Endometrial microvascular endothelial cells (primary cell): ENCODE results near the gene GALNT12. TPM values are rescaled to one million over a fixed set of nuclear protein-coding genes. Genes with fewer than 3 reads are reported as not detected.

Source experiments
- in situ Hi-C: cut with HindIII; loops from 2 replicates; pipeline ENCODE4 v1.10.0; 2017; ENCODE audit warnings: low sequenced_read_pairs, low pct_unique_long_range_greater_than_20kb; ENCODE audit errors: inconsistent ontology term
- total RNA-seq: library from RNA; depleted of rRNA; stranded (reverse); fragments of >200 nt; gene quantifications from one replicate; pipeline ENCODE4 v1.2.3, GENCODE V29; 2015; ENCODE audit errors: inconsistent ontology term

Gene GALNT12
- total RNA-seq, 1 donor from 2014 or later = 12.8 TPM

GRCh38 chr9:98796364-98797101 lies 10.9 kb upstream of the GALNT12 start, which contains the start of gene ANKS6:
TSS of gene ANKS6 (minus strand) at chr9:98796555. CDS start at chr9:98796491, 64 bp downstream.
- in situ Hi-C loops = no loop called here

GRCh38 chr9:98797491-98797890 lies 10.0 kb upstream of the GALNT12 start:
- in situ Hi-C loops = no loop called here

GRCh38 chr9:98798254-98798653 lies 9.2 kb upstream of the GALNT12 start:
- in situ Hi-C loops = no loop called here

- in situ Hi-C loops = no loop called here
Measured at GRCh38 chr9:98801561-98801960, 5.9 kb upstream of the GALNT12 start.

GRCh38 chr9:98801969-98802371 lies 5.5 kb upstream of the GALNT12 start:
- in situ Hi-C loops = no loop called here

- in situ Hi-C loops = no loop called here
Measured at GRCh38 chr9:98804083-98804482, 3.4 kb upstream of the GALNT12 start.

GRCh38 chr9:98805506-98806272 lies 1.8 kb upstream of the GALNT12 start:
- in situ Hi-C loops = no loop called here

GRCh38 chr9:98806394-98807035 lies 955 bp upstream of the GALNT12 start:
- in situ Hi-C loops = no loop called here

GRCh38 chr9:98807814-98808195 lies 335 bp downstream of the GALNT12 start:
- in situ Hi-C loops = no loop called here

GRCh38 chr9:98808411-98808815 lies 943 bp downstream of the GALNT12 start:
- in situ Hi-C loops = no loop called here

GRCh38 chr9:98808875-98809274 lies 1.4 kb downstream of the GALNT12 start:
- in situ Hi-C loops = no loop called here

- in situ Hi-C loops = no loop called here
Measured at GRCh38 chr9:98809311-98810101, 2.0 kb downstream of the GALNT12 start.

- in situ Hi-C loops = no loop called here
Measured at GRCh38 chr9:98810102-98810842, 2.8 kb downstream of the GALNT12 start.

GRCh38 chr9:98811051-98811650 lies 3.7 kb downstream of the GALNT12 start:
- in situ Hi-C loops = no loop called here

GRCh38 chr9:98815391-98815951 lies 8.0 kb downstream of the GALNT12 start:
- in situ Hi-C loops = no loop called here

GRCh38 chr9:98818764-98819163 lies 11.3 kb downstream of the GALNT12 start:
- in situ Hi-C loops = no loop called here

- in situ Hi-C loops = no loop called here
Measured at GRCh38 chr9:98819231-98819630, 11.8 kb downstream of the GALNT12 start.

GRCh38 chr9:98821831-98822230 lies 14.4 kb downstream of the GALNT12 start:
- in situ Hi-C loops = no loop called here
